Astrocyte (in vitro differentiated cells and primary cell): ENCODE measurements around the gene VARS2. TPM values are rescaled to one million over a fixed set of nuclear protein-coding genes. Genes with fewer than 3 reads are reported as not detected.

Source experiments
- DNase-seq: peaks from one replicate; pipeline ENCODE4 v3.0.0-alpha.2; 2010; ENCODE audit warnings: low read depth
- FAIRE-seq: peaks from 2 replicates; lab custom pipeline; 2011; peaks lifted over from hg19 to GRCh38; lab: Jason Lieb, UNC
- H2AFZ ChIP-seq: 2 replicates; pipeline ENCODE4 v1.6.0; 2012; ENCODE audit warnings: low read depth, low read length, inconsistent platforms
- H3K27ac ChIP-seq: 2 replicates; pipeline ENCODE4 v1.5.1; 2011; ENCODE audit warnings: low read depth, low read length, inconsistent platforms
- H3K27me3 ChIP-seq: 2 replicates; pipeline ENCODE4 v1.6.0; 2011; ENCODE audit warnings: low read length, inconsistent platforms; ENCODE audit not compliant: insufficient read depth
- H3K36me3 ChIP-seq: 2 replicates; pipeline ENCODE4 v1.5.1; 2011; ENCODE audit warnings: low read length, inconsistent platforms; ENCODE audit not compliant: insufficient read depth
- H3K4me1 ChIP-seq: 2 replicates; pipeline ENCODE4 v1.5.1; 2011; ENCODE audit warnings: low read length, inconsistent platforms; ENCODE audit not compliant: insufficient read depth
- H3K4me2 ChIP-seq: 2 replicates; pipeline ENCODE4 v1.6.0; 2012; ENCODE audit warnings: low read length, inconsistent platforms
- H3K4me3 ChIP-seq: 2 replicates; pipeline ENCODE4 v1.5.1; 2011; ENCODE audit warnings: low read depth, mild to moderate bottlenecking, low read length, inconsistent platforms; ENCODE audit not compliant: insufficient read depth
- H3K79me2 ChIP-seq: 2 replicates; pipeline ENCODE4 v1.6.0; 2012; ENCODE audit warnings: mild to moderate bottlenecking, low read length, inconsistent platforms; ENCODE audit not compliant: insufficient read depth
- H3K9ac ChIP-seq: 2 replicates; pipeline ENCODE4 v1.6.0; 2012; ENCODE audit warnings: mild to moderate bottlenecking, low read length, inconsistent platforms
- H3K9me3 ChIP-seq: 2 replicates; pipeline ENCODE4 v1.5.1; 2012; ENCODE audit warnings: low read depth, mild to moderate bottlenecking, low read length, inconsistent platforms; ENCODE audit not compliant: insufficient read depth
- H4K20me1 ChIP-seq: 2 replicates; pipeline ENCODE4 v1.6.0; 2012; ENCODE audit warnings: low read length, inconsistent platforms; ENCODE audit not compliant: insufficient read depth
- H3K27ac Mint-ChIP-seq: one replicate; pipeline ENCODE4 v1.8.0; 2021; ENCODE audit warnings: mild to moderate bottlenecking, mixed read lengths; ENCODE audit not compliant: unreplicated experiment
- H3K27me3 Mint-ChIP-seq: one replicate; pipeline ENCODE4 v1.8.0; 2021; ENCODE audit warnings: low read depth, mixed read lengths; ENCODE audit not compliant: unreplicated experiment
- H3K36me3 Mint-ChIP-seq: one replicate; pipeline ENCODE4 v1.8.0; 2021; ENCODE audit warnings: low read depth, mixed read lengths; ENCODE audit not compliant: unreplicated experiment
- H3K4me1 Mint-ChIP-seq: one replicate; pipeline ENCODE4 v1.8.0; 2021; ENCODE audit warnings: low read depth, mixed read lengths; ENCODE audit not compliant: unreplicated experiment
- H3K4me3 Mint-ChIP-seq: one replicate; pipeline ENCODE4 v1.8.0; 2021; ENCODE audit warnings: mild to moderate bottlenecking, moderate library complexity, mixed read lengths; ENCODE audit not compliant: unreplicated experiment
- H3K9me3 Mint-ChIP-seq: one replicate; pipeline ENCODE4 v1.8.0; 2021; ENCODE audit warnings: mild to moderate bottlenecking, mixed read lengths; ENCODE audit not compliant: unreplicated experiment
- EZH2 ChIP-seq: IDR thresholded peaks from 2 replicates; pipeline ENCODE4 v1.6.1; 2012; ENCODE audit warnings: mild to moderate bottlenecking, low read length, inconsistent platforms; ENCODE audit not compliant: insufficient read depth
- total RNA-seq: library from RNA; stranded (reverse); gene quantifications from 2 replicates; pipeline ENCODE4 v1.2.1, GENCODE V29; 2021
- TF ChIP-seq, protein P1 (sequence below): IDR thresholded peaks from 2 replicates; pipeline ENCODE4 v1.5.1; 2011; ENCODE audit warnings: low read depth, mild to moderate bottlenecking, inconsistent platforms, low read length, moderate library complexity; ENCODE audit not compliant: insufficient read depth

The VARS2 gene
- total RNA-seq, 1 donor from 2014 or later, result 19.8 TPM

DNA sequence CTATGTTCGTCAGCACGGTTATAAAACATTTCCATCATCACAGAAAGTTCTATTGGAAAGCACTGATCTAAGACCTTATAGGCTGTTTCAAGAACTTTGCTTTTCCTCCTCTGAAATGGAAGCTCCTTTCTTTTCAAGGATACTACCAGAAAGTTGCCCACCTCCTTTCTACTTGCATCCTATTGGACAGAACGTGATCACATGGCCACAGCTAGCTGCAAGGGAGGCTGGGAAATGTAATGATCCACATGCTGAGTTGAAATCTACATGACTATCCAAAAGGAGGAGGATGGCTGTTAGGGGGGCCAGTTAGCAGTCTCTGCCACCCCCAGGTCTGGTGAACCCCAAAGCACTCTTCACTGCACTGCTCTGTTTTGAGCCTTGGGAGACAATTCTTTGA is 14.6 kb downstream of the VARS2 start:
- Histone ChIP-seq H3K4me1 (no peaks in the 10 kb centered on the region), H3K79me2 (no peaks in the 10 kb centered on the region), H3K27ac (no peak overlapping the region), H3K27me3 (no peaks in the 10 kb centered on the region), H3K4me3 (no peak overlapping the region), H4K20me1 (no peaks in the 10 kb centered on the region), H3K9ac (no peak overlapping the region), H2AFZ (no peak overlapping the region), H3K4me2 (no peak overlapping the region), H3K36me3 (peaks cover 4% of the 10 kb centered on the region), H3K9me3 (peaks cover 5% of the 10 kb centered on the region)
- Mint-ChIP-seq H3K9me3 (peaks cover 7% of the 10 kb centered on the region), H3K4me3 (no peak overlapping the region), H3K36me3 (peaks cover 20% of the 10 kb centered on the region), H3K4me1 (no peaks in the 10 kb centered on the region), H3K27ac (no peak overlapping the region), H3K27me3 (peaks cover 8% of the 10 kb centered on the region)
- no peak for TF ChIP-seq EZH2
- TF ChIP-seq, protein P1, sequence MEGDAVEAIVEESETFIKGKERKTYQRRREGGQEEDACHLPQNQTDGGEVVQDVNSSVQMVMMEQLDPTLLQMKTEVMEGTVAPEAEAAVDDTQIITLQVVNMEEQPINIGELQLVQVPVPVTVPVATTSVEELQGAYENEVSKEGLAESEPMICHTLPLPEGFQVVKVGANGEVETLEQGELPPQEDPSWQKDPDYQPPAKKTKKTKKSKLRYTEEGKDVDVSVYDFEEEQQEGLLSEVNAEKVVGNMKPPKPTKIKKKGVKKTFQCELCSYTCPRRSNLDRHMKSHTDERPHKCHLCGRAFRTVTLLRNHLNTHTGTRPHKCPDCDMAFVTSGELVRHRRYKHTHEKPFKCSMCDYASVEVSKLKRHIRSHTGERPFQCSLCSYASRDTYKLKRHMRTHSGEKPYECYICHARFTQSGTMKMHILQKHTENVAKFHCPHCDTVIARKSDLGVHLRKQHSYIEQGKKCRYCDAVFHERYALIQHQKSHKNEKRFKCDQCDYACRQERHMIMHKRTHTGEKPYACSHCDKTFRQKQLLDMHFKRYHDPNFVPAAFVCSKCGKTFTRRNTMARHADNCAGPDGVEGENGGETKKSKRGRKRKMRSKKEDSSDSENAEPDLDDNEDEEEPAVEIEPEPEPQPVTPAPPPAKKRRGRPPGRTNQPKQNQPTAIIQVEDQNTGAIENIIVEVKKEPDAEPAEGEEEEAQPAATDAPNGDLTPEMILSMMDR, result no peak
- DNase-seq (no peak), FAIRE-seq (no peak)

DNA sequence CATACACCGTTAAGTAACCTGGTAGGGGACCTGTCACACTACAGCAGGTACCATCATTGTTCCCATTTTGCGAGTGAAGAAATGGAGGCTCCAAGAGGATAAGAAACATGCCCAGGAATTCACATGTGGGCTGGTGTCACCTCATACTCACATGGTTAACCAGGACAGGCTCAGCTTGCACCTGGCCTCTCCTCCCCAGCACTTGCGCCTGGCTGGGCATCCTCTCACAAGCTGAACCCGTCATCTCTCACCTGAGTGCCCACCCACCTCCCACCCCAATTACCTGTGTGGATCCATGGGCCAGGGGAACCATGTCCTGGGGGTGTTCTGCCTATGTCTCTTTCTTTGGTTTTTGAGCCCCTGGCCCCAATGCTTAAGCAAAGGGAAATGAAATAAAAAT is 16.5 kb downstream of the VARS2 start:
- H3K27me3 ChIP-seq, result no peaks in the 10 kb centered on the region
- no peaks in the 10 kb centered on the region for H4K20me1 ChIP-seq
- H3K36me3 ChIP-seq, result no peaks in the 10 kb centered on the region
- no peaks in the 10 kb centered on the region for H3K4me1 ChIP-seq
- Mint-ChIP-seq H3K9me3 (peaks cover 7% of the 10 kb centered on the region), H3K27me3 (peaks cover 16% of the 10 kb centered on the region), H3K36me3 (peaks cover 20% of the 10 kb centered on the region), H3K4me3 (no peak overlapping the region), H3K27ac (no peak overlapping the region), H3K4me1 (no peaks in the 10 kb centered on the region)
- peaks cover 5% of the 10 kb centered on the region for H3K9me3 ChIP-seq
- no peak for FAIRE-seq
- H2AFZ ChIP-seq, result no peak overlapping the region
- no peak overlapping the region for H3K4me3 ChIP-seq
- no peak overlapping the region for H3K4me2 ChIP-seq
- H3K27ac ChIP-seq, result no peak overlapping the region
- DNase-seq, result no peak
- H3K9ac ChIP-seq, result no peak overlapping the region
- H3K79me2 ChIP-seq, result no peaks in the 10 kb centered on the region
- TF ChIP-seq, protein P1, result no peak
- TF ChIP-seq EZH2, result no peak

DNA sequence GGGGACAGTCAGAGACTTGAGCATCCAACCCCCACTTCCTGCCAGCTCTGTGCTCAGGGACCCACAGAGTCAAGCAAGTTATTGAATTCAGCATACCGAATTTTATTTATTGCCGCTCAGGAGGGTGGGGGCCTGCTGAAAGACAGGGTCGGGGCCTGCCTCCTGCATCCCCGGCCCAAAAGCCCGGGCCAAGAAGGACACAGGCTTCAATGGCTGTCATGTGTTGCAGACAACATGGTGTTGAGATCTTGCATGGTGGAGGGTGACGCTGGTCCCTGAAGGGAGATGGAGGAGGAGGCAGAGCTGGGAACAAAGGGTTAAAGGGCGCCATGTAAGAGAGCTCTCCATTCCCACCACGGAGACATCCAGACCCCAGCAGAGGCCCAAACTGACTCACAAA is 17.2 kb downstream of the VARS2 start:
- Histone ChIP-seq H3K27me3 (no peaks in the 10 kb centered on the region), H3K4me1 (no peaks in the 10 kb centered on the region), H3K79me2 (no peaks in the 10 kb centered on the region), H3K36me3 (no peaks in the 10 kb centered on the region), H3K9ac (no peak overlapping the region), H3K9me3 (peaks cover 5% of the 10 kb centered on the region), H3K27ac (no peak overlapping the region), H4K20me1 (no peaks in the 10 kb centered on the region), H3K4me2 (no peak overlapping the region), H2AFZ (no peak overlapping the region), H3K4me3 (no peak overlapping the region)
- H3K4me1 Mint-ChIP-seq, result no peaks in the 10 kb centered on the region
- H3K4me3 Mint-ChIP-seq, result no peak overlapping the region
- H3K27ac Mint-ChIP-seq, result no peak overlapping the region
- H3K36me3 Mint-ChIP-seq, result peaks cover 19% of the 10 kb centered on the region
- TF ChIP-seq, protein P1, result no peak
- H3K9me3 Mint-ChIP-seq, result peaks cover 7% of the 10 kb centered on the region
- DNase-seq (no peak), FAIRE-seq (no peak)
- H3K27me3 Mint-ChIP-seq, result peaks cover 19% of the 10 kb centered on the region
